Measurements from ENCODE around the gene FRMD4B. TPM values are rescaled to one million over a fixed set of nuclear protein-coding genes. Genes with fewer than 3 reads are reported as not detected.

The FRMD4B gene
- total and polyA plus RNA-seq, 7 donors = 1.1 to 4.0 (median 2.9) TPM

GRCh38 chr3:69193749-69194148 is 192.1 kb downstream of the FRMD4B start:
- Histone ChIP-seq H3K4me1 (no peaks in the 10 kb centered on the region), H3K4me3 (no peak overlapping the region), H3K27me3 (ENCODE audit: insufficient read depth in 3 of 3, low read length in 2 of 3) (no peaks in the 10 kb centered on the region), H3K36me3 (ENCODE audit: insufficient read depth in 1 of 2, low read depth in 1 of 2) (peaks cover 0 to 46% of the 10 kb centered on the region in 2 donors), H3K9me3 (no peaks in the 10 kb centered on the region), H3K27ac (no peak overlapping the region)
- no peak for TF ChIP-seq CTCF (IDR thresholded peaks at IDR 0.05)
- intact Hi-C loops (cut with DNase I) = no loop called here
- DNase-seq (no peak), ATAC-seq (no peak)
- WGBS, 3 donors = 69 to 79% (median 71%) methylated on average over 3 of the region's 3 CpGs

- ATAC-seq (no peak), DNase-seq (no peak)
- Histone ChIP-seq H3K9me3 (no peaks in the 10 kb centered on the region), H3K4me1 (no peaks in the 10 kb centered on the region), H3K27ac (no peak overlapping the region), H3K36me3 (ENCODE audit: insufficient read depth in 1 of 2, low read depth in 1 of 2) (peaks cover 0 to 58% of the 10 kb centered on the region in 2 donors), H3K27me3 (ENCODE audit: insufficient read depth in 3 of 3, low read length in 2 of 3) (no peaks in the 10 kb centered on the region), H3K4me3 (no peak overlapping the region)
- intact Hi-C loops (cut with DNase I) = no loop called here
- TF ChIP-seq CTCF (IDR thresholded peaks at IDR 0.05) = no peak
Measured at GRCh38 chr3:69191516-69191915, 194.4 kb downstream of the FRMD4B start.

GRCh38 chr3:69189487-69189886 is 196.4 kb downstream of the FRMD4B start:
- Histone ChIP-seq H3K4me1 (no peaks in the 10 kb centered on the region), H3K4me3 (no peak overlapping the region), H3K36me3 (ENCODE audit: insufficient read depth in 1 of 2, low read depth in 1 of 2) (peaks cover 0 to 58% of the 10 kb centered on the region in 2 donors), H3K27me3 (ENCODE audit: insufficient read depth in 3 of 3, low read length in 2 of 3) (no peaks in the 10 kb centered on the region), H3K9me3 (no peaks in the 10 kb centered on the region), H3K27ac (no peak overlapping the region)
- TF ChIP-seq CTCF (IDR thresholded peaks at IDR 0.05) = no peak
- 89 to 93% (median 92%) methylated on average over 4 of the region's 4 CpGs for WGBS, 3 donors
- ATAC-seq (no peak), DNase-seq (no peak)
- intact Hi-C loops (cut with DNase I) = no loop called here

- H3K27ac ChIP-seq = no peak overlapping the region
- H3K27me3 ChIP-seq (ENCODE audit: insufficient read depth in 3 of 3, low read length in 2 of 3) = no peaks in the 10 kb centered on the region
- H3K4me1 ChIP-seq = no peaks in the 10 kb centered on the region
- intact Hi-C loops (cut with DNase I) = no loop called here
- no peak overlapping the region for H3K4me3 ChIP-seq
- no peak for TF ChIP-seq CTCF (IDR thresholded peaks at IDR 0.05)
- DNase-seq = no peak
- H3K36me3 ChIP-seq (ENCODE audit: insufficient read depth in 1 of 2, low read depth in 1 of 2) = peaks cover 0 to 45% of the 10 kb centered on the region in 2 donors
- WGBS, 3 donors = 93 to 98% (median 97%) methylated on average over 4 of the region's 4 CpGs
- no peak for ATAC-seq
- no peaks in the 10 kb centered on the region for H3K9me3 ChIP-seq
Measured at GRCh38 chr3:69186575-69187093, 199.3 kb downstream of the FRMD4B start.
